Transverse colon (tissue), 4 donors: ENCODE results near the gene IL21.

Source experiments
- CTCF ChIP-seq, 5 experiments: fragments of 200-600 bp in 3 of 5; fragments of 450-650 bp in 2 of 5; sonication (generic) in 3 of 5; IDR thresholded peaks; 1 replicate in 2 of 5; 2 replicates in 3 of 5; pipeline ENCODE4 v1.5.1; 2016 to 2017; ENCODE audit warnings: antibody characterized with exemption in 5 of 5, inconsistent platforms in 3 of 5, mild to moderate bottlenecking in 2 of 5, moderate library complexity in 1 of 5
- POLR2A ChIP-seq: fragments of 450-650 bp; IDR thresholded peaks from one replicate; pipeline ENCODE4 v1.6.1; 2016; ENCODE audit warnings: antibody characterized with exemption, mild to moderate bottlenecking, moderate library complexity
- POLR2AphosphoS5 ChIP-seq, 3 donors: sonication (generic); formaldehyde crosslinking; IDR thresholded peaks; one replicate each; pipeline ENCODE4 v1.6.1; 2016; ENCODE audit warnings: antibody characterized with exemption in 3 of 3

- TF ChIP-seq CTCF (IDR thresholded peaks at IDR 0.05) (no peak), POLR2A (no peak), POLR2AphosphoS5 (IDR thresholded peaks at IDR 0.05) (no peak)
These were observed 14.3 kb upstream of the IL21 start for GRCh38 chr4:122635205-122635604.
